T follicular helper cell (primary cell): ENCODE data around the gene GRHPR.
"Not testable (repeated sequence)": the region's sequence is repeated elsewhere in the genome, so short reads cannot be mapped to it uniquely, and the experiment has no call there.

Experiments used
- DNase-seq: peaks from one replicate; pipeline ENCODE4 v3.0.0-alpha.2; 2020; ENCODE audit warnings: low read depth
- total RNA-seq, 2 experiments: gene quantifications; one replicate each; lab custom pipeline; 2026; lab: John Stamatoyannopoulos, UW

Gene GRHPR
- total RNA-seq, result 55.7 to 62.1 reads per million in 2 experiments

DNA sequence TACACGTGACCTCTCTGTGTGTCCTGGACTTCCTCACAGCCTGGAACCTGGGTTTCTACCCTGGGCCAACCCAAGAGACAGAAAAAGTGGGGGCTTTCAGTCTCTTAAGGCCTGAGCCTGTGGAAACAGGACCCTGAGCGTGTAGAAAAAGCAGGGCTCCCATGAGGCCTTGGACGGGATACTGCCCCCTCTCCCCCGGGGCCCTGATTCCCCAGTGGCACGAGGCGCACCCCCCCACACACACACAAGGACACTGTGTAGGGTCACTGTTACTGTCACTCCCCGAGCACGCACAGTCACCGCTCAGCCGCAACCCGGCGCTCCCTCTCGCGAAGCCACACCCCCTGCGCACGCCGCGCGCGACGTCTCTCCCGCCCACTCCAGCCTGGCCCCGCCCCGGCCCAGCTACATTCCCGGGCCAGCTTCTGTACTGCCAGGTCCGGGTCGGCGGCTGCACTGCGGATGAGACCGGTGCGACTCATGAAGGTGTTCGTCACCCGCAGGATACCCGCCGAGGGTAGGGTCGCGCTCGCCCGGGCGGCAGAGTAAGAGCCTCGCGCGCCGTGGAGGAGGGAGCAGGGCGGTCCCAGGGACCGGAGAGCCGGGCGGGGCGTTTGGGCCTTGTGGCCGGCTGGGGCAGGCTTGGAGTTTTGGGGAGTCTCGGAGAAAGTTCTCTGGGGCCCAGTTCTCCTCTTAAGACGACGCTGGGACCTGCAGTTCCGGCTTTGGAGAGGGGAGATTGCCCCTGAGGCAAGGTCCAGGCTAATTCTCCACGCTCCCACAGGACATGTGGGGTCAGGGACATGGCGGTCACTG lies at the start of gene GRHPR:
GRHPR (plus strand) TSS at position 408 of the 816 bp plus-strand sequence; CDS start at position 463, 55 bp downstream.
- DNase-seq, result peak; percentile 77

DNA sequence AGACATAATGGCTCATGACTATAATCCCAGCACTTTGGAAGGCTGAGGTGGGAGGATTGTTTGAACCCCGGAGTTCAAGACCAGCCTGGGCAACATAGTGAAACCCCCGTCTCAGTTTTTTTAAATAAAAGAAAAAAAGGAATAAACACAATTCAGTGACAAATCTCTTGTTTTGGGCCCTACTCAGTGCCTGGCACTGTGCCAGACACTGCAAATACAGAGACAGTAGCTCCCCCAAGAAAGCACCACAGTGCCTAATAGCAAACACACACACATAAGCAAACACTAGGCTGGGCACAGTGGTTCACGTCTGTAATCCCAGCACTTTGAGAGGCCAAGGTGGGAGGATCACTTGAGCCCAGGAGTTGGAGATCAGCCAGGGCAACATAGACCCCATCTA lies 49.7 kb upstream of the GRHPR start:
- DNase-seq, result no peak

DNA sequence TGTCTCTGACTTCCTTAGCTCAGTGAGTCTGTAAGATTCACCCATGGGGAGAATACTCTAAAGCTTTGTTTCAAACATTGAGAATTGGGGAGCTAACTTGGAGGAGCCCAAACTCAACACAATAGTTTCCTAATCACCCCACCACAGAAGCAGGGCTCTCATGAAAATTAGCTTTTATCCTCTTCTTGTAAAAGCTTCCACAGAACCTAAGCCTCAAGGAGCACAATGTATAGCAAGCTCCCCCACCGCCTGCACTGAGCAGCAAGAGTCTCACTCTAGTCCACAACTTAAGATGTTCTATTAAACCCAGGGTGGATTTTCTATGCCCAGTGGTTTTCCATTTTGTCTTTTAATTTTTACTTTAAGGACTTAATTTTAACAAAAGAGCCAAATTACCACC lies 48.9 kb upstream of the GRHPR start:
- DNase-seq, result no peak

DNA sequence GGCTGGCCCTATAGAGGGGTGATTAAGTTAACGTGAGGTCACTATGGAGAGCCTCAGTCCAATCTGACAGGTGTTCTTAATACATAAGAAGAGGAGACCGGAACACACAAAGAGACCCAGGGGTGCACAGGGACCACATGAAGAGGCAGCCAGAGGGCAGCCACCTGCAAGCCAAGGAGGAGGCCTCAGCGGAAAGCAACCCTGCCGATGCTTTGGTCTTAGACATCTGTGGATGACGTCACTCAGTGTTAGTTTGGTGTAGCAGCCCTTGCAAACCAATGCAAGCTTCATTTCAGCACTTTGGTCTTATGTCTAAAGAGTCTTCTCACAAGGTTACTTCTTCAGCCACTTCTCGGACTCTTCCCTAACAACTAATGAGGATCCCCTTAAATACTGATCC lies 47.6 kb upstream of the GRHPR start:
- DNase-seq, result no peak

DNA sequence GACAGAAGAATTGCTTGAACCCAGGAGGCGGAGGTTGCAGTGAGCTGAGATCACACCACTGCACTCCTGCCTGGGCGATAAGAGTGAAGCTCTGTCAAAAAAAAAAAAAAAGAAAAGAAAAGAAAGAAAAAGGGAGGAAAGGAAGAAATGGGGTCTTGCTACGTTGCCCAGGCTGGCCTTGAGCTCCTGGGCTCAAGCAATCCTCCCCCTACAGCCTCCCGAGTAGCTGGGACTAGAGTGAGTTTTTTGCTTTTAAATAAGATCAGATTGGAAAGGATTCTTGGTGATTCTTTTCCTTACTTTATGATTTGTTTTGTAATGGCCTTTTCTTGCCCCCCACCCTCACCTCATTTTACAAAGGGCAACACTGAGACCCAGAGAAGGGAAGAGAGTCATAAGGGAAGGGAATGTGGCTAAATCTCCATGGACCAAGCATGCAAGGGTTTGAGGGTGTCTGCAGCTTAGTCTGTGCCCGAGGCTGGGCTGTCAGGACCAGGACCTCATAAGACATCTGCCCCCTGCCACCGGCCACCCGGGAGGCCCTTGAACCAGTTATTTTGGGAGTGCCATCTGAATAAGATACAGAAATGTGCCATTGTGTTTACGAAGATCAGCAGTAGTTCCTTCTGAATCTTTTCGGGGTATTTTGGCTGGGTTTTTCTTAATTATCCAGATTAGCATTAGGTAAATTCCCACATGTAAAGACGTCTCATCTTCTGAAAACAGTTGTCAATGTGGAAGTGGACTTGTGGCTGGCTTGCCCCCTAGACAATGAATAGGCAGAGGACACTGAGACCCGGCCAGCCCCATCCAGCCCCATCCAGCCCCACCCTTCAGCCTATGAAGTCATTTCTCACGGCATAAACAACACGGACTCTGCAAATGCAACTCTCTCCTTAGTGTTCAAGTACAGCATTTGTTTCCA lies 44.5 kb upstream of the GRHPR start:
- no peak for DNase-seq

DNA sequence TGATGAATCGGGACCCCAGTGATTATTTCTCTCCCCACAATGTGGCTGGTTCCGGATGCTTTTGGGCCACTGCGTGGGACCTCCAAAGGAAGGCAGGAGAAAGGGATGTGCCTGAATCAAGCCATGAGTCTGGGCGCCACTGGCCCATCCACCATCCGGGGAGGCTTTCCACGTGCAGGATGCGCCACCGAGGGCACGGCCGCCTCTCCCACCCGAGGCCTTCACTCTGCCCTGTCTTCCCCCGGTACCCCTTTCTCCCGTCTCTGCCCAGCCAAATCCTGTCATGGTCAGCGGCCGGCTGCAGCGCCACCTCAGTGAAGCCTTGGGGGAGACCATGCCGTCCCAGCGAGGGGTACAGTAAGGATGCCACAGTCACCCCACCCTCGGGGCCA lies 43.9 kb upstream of the GRHPR start:
- no peak for DNase-seq

DNA sequence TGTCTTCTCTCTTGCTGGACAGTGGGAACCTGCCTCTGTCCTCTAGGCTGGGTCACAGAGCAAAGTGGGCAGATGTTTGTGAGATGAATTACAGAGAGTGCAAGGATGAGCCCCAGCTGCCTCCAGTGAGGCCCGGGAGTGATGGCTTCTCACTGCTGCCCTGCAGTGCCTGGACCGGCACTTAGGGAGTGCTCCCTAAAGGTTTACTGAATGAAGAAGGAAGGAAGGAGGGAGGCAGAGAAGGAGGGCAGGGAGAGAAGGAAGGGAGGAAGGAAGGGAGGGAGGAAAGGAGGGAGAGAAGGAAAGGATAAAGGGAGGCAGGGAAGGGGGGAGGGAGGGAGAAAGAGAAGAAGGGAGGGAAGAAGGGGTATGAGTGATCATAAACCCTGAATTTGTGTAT lies 42.7 kb upstream of the GRHPR start:
- DNase-seq, result no peak

DNA sequence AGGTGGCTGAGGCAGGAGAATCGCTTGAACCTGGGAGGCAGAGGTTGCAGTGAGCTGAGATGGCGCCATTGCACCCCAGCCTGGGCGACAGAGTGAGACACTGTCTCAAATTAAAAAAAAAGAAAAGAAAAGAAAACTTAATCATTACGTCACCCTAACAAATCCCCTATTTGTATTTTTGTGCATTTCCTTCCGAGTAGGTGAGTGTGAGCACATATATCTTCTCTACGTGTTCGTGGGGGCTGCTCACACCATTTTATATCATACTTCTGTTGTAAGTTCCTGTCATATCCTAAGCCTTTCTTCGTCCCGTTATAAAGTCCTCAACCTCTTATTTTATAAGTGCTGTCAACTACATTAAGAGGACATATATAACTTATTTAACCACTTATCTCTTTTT lies 41.9 kb upstream of the GRHPR start:
- DNase-seq, result no peak

DNA sequence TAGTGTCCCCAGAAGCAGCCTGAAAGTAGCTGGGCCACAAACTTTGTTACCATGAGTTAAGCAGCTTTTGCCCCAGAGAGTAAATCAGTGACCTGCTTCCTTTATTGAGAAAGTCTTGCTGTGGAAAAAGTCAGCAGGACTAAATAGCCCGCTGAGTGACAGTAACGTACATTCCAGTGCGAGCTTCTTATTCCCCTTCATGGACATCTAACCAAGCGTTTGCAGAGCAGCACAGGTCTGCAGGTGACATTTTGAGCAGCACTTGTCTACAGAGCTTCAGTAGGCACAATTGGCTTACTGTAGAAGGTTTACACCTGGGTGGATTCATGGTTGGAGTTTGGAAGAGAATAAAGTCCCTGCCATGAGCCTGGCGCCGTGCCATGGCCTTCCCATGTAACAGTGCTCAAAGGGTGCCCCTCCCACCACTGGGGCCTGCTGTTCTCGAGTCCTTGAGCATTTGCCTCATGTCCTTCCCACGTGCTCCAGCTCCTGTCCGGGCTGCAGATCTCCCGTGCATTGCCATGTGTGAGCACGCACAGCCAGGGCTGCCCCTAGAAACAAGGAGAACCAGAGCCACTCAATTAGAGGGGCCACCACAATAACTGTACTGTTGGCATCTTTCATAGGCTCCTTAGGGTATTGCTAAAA lies 41.3 kb upstream of the GRHPR start:
- DNase-seq, result no peak

DNA sequence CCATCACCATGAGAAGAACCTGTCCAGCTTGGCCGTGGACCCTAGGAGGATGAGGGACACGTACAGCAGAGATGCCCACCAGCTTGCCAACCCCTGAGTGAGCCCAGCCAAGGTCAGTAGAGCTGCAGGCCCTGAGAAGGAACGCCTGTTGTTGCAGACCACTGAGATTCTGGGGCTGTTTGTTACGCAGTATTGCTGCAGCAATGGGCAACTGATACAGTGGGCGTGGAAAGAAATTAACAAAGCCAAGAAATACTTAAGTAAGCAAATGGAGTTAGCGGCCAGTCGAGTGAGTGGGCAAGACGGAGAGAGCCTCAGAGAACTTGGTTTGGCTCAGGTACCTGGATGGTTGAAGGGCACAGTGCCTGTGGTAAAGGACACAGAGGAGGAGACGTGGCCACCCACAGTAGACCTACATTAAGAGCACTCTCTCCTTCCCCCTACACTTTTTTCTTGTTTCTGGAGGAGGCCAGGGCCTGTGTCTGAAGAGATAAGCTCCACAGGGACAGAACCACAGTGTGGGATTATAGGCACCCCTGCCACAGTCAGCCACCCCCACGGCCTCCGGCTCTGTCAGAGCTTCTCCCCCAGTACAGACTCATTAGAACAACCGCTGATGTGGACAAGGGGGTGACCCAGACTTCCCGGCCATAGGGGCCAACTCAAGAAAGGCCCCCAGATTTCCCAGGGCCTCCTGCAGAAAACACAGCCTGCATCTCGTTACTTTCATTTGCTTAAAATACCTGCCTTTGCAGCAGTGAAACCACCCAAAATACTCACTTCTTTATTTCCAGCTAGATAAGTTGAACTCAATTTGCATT lies 40.1 kb upstream of the GRHPR start:
- no peak for DNase-seq

DNA sequence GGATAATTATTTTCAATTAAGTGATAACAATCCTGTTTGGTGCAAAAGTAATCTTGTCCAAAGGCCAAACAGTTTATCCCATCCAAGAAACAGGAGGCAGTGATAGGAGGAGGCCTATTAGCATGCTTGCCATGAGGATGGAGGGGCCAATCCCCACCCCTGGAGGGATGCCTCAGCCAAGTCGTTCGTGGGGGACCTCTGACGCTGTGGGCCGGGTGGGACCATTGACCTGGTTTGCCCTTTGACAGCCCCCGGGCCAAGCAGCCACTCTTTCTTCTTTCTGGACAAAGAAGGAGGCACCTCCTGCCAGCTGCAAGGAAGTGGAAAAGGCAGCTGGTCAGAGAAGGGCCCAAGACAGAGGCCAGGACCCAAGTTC lies 39.5 kb upstream of the GRHPR start:
- DNase-seq, result no peak

DNA sequence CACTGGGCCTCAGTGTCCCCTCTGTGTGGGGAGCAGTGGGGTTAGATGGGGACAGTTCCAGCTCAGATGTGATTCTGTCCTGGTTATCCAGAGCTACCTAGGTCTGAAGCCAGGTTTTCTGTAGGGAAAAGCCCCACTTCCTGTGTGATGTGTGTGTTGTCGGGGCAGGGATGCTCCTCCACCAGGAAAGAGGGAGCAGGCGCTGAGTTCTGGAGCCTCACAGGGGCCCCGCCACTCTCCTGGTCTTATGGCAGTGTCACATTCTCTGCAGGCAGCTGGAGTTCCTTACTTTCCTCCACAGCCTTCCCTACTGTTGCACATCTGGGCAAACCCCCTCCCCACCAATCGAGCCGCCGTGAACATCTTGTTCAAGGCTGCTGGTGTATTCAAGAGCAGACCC lies 39.1 kb upstream of the GRHPR start:
- no peak for DNase-seq

DNA sequence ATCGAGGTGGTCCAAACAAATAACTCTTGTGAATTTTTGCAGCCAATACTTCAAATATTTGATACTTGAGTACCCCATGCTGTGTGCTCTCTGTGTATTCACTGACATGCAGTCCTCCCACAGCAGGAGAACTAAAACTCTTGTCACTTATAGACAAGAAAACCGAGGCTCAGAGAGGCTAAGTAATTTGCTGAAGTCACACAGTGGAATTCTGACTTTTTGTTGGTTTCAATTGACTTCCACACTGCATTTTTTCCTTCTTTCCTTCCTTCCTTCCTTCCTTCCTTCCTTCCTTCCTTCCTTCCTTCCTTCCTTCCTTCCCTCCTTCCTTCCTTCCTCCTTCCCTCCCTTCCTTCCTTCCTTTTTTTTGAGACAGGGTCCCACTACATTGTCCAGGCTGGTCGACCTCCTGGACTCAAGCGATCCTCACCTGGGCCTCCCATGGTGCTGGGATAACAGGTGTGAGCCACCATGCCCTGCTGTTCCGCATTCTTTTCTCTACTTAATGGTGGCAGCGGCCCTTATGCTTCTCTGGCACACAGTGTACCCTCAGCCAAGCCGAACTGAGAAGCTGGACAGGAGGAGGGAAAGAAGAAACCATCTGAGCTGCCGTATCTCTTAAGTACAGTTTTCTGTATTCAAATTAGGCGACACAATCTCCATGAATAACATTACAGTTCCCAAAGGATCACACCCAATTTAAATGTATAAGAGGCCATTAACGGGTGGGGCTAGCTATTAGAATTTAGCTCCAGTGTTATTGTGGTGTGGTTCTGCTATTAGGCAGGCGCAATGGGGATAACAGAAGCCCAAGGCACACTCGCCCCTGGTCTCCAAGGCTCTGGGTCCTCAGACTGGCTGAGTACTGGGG lies 38.4 kb upstream of the GRHPR start:
- DNase-seq, result no peak

DNA sequence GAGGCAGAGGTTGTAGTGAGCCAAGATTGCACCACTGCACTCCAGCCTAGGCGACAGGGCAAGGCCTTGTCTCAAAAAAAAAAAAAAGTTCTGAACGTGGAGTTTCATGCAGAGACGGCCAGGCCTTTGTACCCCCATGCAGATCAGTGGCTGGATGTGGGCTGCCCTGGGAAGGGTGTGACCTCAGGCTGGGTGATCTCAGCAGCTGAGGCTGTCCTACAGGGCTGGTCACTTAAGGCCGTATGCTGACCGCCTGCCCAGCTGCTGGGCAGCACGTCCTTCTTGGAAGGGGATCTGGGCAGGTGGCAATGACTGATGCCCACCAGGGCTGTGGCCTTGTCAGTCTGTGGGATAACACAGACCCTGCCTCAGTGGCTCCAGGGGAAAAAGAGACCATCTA lies 37.2 kb upstream of the GRHPR start:
- DNase-seq, result no peak

DNA sequence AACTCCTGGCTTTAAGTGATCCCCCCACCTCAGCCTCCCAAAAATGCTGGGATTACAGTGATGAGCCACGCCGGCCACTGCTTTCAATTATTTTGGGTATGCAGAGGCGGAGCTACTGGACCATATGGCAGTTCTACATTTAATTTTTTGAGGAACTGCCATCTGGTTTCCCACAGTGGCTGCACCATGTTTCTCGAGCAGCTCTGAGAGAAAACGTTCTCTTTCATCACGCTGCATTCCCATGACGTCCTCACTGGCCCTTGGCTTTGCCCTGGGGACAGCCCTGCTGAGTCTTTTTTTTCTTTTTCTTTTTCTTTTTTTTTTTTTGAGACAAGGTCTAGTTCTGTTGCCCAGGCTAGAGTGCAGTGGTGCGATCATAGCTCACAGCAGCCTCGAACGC lies 35.5 kb upstream of the GRHPR start:
- no peak for DNase-seq

DNA sequence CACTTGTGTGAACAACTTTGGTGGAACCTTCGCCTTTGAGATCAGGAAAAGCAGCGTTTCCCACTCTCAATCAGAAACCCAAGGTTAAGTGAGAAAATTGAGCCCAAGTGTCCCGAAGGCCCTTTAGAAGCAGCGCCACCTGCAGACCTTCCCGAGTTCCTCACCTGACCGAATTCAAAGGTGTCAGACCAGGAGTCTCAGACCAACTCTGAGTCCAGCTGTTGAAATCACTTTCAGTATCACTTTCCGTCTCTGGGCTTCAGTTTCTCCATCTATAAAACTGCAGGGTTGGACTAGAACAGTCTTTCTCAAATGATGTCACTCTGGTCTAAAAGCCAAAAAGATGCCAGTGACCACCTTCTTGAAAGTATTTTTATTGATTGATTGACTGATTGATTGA lies 31.7 kb upstream of the GRHPR start:
- no peak for DNase-seq

DNA sequence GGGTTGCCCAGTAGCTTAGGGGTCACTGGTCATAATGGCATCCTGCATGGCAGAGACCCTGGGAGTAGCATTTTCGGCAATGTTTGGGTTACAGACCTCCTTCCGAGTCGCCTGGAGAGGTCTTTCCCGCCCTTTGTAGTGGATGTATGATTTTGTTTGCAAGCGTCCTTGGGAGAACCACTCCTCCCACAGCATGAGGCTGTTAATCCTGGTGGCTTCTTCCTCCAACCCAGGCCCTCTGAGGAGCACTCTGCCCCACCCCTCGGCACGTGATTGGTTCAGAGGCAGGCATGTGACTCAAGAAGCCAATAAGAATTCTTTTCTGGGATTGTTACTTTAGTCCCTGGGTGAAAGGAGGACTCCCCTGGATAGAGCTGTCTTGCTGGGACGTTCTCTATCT lies 30.2 kb upstream of the GRHPR start:
- DNase-seq, result no peak

DNA sequence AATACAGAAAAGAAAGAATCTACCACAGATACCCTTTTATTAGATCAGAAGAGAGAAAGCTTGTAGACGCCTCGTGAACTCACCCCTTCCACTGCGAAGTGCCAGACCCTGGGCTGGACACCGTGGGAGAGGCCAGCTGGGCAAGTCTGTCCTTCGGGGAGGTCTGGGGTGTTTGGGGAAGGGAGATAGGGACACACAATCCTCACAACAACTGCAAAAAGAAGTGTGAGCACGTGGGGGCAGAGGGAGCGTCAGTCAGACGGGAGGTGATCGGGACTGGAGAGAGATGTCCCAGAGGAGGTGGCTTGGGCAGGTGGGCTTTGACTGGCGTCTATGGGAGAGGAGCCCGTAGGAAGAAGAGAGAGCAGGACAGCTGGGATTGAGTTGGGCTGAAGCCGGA lies 27.3 kb upstream of the GRHPR start:
- no peak for DNase-seq

DNA sequence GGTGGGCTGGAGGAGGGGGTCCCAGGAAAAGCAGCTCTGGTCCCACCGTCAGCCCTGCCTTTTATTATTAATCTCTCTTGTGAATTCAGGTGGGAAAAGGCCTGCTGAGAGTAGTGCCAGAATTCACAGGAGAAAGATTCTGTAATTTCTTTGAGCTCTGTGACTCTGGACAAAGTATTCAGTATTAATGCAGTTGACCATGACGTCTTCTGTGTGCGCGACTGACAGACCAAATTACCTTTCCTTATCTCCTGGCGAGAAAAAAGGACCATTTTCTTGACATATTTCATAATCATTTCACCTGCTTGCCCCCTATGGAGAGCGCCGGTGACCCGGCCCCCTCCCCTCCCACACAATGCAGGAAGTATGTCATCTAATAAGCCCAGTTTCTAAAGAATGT lies 26.8 kb upstream of the GRHPR start:
- no peak for DNase-seq

DNA sequence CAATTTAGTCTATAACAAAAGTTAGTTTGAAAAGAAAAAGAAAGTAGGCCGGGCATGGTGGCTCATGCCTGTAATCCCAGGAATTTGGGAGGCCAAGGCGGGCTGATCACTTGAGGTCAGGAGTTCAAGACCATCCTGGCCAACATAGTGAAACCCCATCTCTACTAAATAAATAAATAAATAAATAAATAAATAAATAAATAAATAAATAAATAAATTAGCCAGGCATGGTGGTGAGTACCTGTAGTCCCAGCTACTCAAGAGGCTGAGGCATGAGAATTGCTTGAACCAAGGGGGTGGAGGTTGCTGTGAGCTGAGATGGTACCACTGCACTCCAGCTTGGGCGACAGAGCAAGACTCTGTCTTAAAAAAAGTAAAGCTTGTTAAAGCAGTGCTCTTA lies 24.5 kb upstream of the GRHPR start:
- not testable (repeated sequence) for DNase-seq
